Measurements from ENCODE around the gene ABCD3. TPM values are rescaled to one million over a fixed set of nuclear protein-coding genes. Genes with fewer than 3 reads are reported as not detected.

ABCD3 gene
- total and polyA plus RNA-seq, 2 of the 13 experiments (the other 11 are each of a cell fraction or from before 2014, with no cell fraction given) = 27.5 to 166 TPM

- TF ChIP-seq AHDC1 (CRISPR knock-in tag; IDR thresholded peaks at IDR 0.05; ENCODE audit: borderline replicate concordance) (peak; percentile 26; the same call in 1 of the 2 replicates), IRF2 (CRISPR knock-in tag; IDR thresholded peaks at IDR 0.05) (no peak), U2AF1 (optimal IDR thresholded peaks at IDR 0.05; ENCODE audit: low read depth, low read length) (no peak), TFAP4 (IDR thresholded peaks at IDR 0.05; ENCODE audit: borderline replicate concordance, low read depth) (no peak), SIX4 (CRISPR knock-in tag; IDR thresholded peaks at IDR 0.05) (peak; percentile 50; the same call in 1 of the 2 replicates), ZSCAN30 (CRISPR knock-in tag; IDR thresholded peaks at IDR 0.05) (no peak), KLF6 (CRISPR knock-in tag; IDR thresholded peaks at IDR 0.05) (no peak), NPAS2 (CRISPR knock-in tag; IDR thresholded peaks at IDR 0.05; ENCODE audit: borderline replicate concordance) (no peak), CBX5 (CRISPR knock-in tag; IDR thresholded peaks at IDR 0.05; ENCODE audit: borderline replicate concordance) (no peak), ZNF33A (CRISPR knock-in tag; IDR thresholded peaks at IDR 0.05; ENCODE audit: borderline replicate concordance) (no peak), PHF21A (CRISPR knock-in tag; IDR thresholded peaks at IDR 0.05) (0 out of 2 replicates have a peak, but pooled peaks have one; percentile 28), ZNF639 (CRISPR knock-in tag; conservative IDR thresholded peaks at IDR 0.05) (no peak), TCF12 (IDR thresholded peaks at IDR 0.05) (no peak), TCF12 (CRISPR knock-in tag; IDR thresholded peaks at IDR 0.05) (no peak), SNAPC4 (CRISPR knock-in tag; IDR thresholded peaks at IDR 0.05) (no peak), ONECUT2 (CRISPR knock-in tag; IDR thresholded peaks at IDR 0.05) (no peak), SMAD9 (CRISPR knock-in tag; IDR thresholded peaks at IDR 0.05) (no peak), ZBTB7A (CRISPR knock-in tag; IDR thresholded peaks at IDR 0.05) (no peak), SMAD3 (CRISPR knock-in tag; IDR thresholded peaks at IDR 0.05) (no peak)
These were observed 135.1 kb downstream of the ABCD3 start (continued) for GRCh38 chr1:94553323-94553730.

Measured in HepG2 (cell line).